PC-3 (cell line): Measurements from ENCODE around the gene GLS.

Experiments used
- EZH2 ChIP-seq: fragments of 300-600 bp; sonication (generic); IDR thresholded peaks from one replicate; pipeline ENCODE4 v1.6.1; 2017; ENCODE audit warnings: antibody characterized with exemption, mild to moderate bottlenecking, low read length; ENCODE audit not compliant: unreplicated experiment
- TF ChIP-seq, protein P1 (sequence below): fragments of 300-600 bp; sonication (generic); conservative IDR thresholded peaks from 2 replicates; pipeline ENCODE4 v1.5.1; 2017; ENCODE audit warnings: antibody characterized with exemption, low read depth, mild to moderate bottlenecking, low read length

- TF ChIP-seq EZH2: no peak
- TF ChIP-seq, protein P1, sequence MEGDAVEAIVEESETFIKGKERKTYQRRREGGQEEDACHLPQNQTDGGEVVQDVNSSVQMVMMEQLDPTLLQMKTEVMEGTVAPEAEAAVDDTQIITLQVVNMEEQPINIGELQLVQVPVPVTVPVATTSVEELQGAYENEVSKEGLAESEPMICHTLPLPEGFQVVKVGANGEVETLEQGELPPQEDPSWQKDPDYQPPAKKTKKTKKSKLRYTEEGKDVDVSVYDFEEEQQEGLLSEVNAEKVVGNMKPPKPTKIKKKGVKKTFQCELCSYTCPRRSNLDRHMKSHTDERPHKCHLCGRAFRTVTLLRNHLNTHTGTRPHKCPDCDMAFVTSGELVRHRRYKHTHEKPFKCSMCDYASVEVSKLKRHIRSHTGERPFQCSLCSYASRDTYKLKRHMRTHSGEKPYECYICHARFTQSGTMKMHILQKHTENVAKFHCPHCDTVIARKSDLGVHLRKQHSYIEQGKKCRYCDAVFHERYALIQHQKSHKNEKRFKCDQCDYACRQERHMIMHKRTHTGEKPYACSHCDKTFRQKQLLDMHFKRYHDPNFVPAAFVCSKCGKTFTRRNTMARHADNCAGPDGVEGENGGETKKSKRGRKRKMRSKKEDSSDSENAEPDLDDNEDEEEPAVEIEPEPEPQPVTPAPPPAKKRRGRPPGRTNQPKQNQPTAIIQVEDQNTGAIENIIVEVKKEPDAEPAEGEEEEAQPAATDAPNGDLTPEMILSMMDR: no peak
Measured at GRCh38 chr2:190860985-190861680, 19.5 kb upstream of the GLS start.
